SK-MEL-5 (cell line): Measurements from ENCODE around the gene NCBP2L. TPM values are rescaled to one million over a fixed set of nuclear protein-coding genes. Genes with fewer than 3 reads are reported as not detected.
"Not testable (repeated sequence)": the region's sequence is repeated elsewhere in the genome, so short reads cannot be mapped to it uniquely, and the experiment has no call there.

ENCODE experiments used
- DNase-seq: peaks from one replicate; pipeline ENCODE4 v3.0.0-alpha.2; 2016; ENCODE audit warnings: low read depth, low spot score
- in situ Hi-C: cut with HindIII; loops from 2 replicates; pipeline ENCODE4 v1.10.0; 2016; ENCODE audit warnings: low sequenced_read_pairs, high pct_unique_total_duplicates, low pct_unique_long_range_greater_than_20kb
- total RNA-seq: library from RNA; depleted of rRNA; stranded (reverse); fragments of >200 nt; shearing (Covaris generic); gene quantifications from 2 replicates; pipeline ENCODE4 v1.2.3, GENCODE V29; 2014

The NCBP2L gene
- total RNA-seq, 1 experiment from 2014 or later: not detected

DNA sequence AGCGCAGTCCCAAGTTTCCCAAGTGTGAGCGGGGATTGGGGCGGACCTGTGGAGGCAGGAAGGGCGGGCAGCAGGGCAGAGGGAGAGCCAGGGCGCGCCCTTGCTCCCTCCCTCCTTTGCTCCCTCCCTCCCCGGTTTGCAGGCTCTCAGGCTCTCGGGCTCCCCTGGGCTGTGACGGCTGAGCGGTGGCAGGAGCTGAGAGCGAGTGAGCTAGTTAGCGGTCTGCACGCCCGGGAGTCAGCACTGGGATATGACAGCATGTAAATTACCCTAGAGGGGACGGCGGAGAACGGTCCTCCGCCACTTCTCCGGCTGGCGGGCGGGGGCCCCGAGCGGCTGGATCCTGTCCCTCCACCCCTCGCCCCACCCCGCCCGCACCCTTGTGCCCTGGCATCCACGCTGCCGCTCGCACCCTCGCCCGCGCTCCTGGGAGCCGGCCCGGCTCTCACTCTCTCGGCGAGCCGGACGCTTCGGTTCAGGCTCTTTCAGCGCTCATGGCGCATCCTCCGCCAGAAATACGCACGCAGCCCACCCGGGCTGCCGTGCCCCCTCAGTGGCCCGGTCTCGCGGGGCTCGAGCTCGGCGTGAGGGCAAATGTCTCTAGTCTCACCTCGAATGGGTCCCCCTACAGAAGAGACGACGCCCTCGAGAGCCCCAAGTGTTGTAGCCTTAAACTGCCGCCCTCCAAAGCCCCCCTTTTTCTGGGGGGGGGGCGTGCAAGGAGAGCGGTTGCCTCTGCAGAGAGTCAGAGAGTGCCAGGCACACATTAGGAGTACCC is 1.6 kb upstream of the NCBP2L start, which contains the start of gene TSC22D3:
Gene TSC22D3 (minus strand): TSS at position 54 of the 778 bp plus-strand sequence. CDS start 368 bp downstream, outside the sequence.
- DNase-seq: peak; percentile 46
- in situ Hi-C loops: no loop called here

- DNase-seq: peak; percentile 91
- in situ Hi-C loops: no loop called here
Observed at GRCh38 chrX:107776649-107777535, 641 bp upstream of the NCBP2L start.

DNA sequence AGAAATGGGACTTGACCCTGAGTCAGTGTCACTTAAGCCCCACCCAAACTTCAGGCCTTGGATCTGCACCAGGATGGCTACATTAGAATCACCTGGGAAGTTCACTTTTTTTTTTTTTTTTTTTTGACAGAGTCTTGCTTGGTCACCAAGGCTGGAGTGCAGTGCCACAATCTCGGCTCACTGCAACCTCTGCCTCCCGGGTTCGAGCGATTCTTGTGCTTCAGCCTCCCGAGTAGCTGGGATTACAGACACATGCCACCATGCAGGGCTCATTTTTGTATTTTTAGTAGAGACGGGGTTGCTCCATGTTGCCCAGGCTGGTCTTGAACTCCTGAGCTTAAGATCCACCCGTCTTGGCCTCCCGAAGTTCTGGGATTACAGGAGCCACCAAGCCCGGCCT is 3.0 kb downstream of the NCBP2L start:
- in situ Hi-C loops: no loop called here
- DNase-seq: no peak

DNA sequence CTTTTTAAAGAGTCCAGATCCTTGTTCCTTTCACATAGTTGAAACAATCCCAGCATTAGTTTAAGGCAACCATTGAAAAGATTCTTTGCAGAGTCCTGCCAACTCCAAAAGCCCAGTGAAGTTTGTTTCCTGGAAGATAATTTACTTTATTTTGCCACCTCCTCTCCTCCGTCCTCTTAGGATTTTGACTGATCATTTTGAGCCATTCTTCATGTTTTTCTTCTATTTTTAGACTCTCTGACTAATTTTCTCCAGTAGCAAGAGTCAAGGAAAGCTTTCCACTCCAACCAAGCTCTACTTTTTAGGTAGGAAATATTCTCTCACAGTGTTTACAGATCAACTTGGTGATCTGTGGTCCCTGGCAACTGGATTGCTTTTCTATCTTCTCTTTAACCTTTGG is 10.3 kb downstream of the NCBP2L start:
- no peak for DNase-seq
- in situ Hi-C loops: no loop called here

DNA sequence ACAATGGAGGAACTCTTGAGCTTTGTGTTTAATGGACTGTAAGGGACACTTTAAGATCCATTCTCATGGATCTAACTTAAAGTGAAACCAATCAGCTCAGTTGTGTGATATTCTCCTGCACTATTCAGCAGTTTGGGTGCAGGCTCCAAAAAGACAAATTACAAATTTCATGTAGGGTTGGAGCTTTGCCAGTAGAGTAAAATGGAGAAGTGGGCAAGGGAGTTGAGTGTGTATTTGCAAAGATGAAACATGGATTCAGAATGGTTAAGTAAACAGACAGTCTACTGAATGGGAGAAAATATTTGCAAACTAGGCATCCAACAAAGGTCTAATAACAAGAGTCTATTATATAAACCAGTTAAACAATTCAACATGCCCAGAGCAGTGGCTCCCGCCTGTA is 26.9 kb downstream of the NCBP2L start:
- no peak for DNase-seq
- in situ Hi-C loops: no loop called here

GRCh38 chrX:107805179-107805578 is 27.6 kb downstream of the NCBP2L start:
- DNase-seq: no peak
- in situ Hi-C loops: no loop called here

DNA sequence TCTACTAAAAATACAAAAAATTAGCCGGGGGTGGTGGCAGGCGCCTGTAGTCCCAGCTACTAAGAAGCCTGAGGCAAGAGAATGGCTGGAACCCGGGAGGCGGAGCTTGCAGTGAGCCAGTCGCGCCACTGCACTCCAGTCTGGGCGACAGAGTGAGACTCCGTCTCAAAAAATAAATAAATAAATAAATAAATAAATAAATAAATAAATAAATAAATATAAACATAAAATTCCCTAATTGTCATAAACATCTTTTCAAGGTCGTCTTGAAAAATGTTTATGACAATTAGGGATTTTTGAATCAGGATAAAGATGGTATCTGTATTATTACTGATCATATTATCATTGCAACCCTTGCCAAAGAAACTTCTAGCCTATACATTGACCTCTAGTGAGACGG is 32.5 kb downstream of the NCBP2L start:
- in situ Hi-C loops, DNase-seq: not testable (repeated sequence)

- in situ Hi-C loops: no loop called here
- DNase-seq: no peak
Observed at GRCh38 chrX:107818900-107819521, 41.5 kb downstream of the NCBP2L start.

GRCh38 chrX:107823042-107823441 is 45.5 kb downstream of the NCBP2L start:
- in situ Hi-C loops: no loop called here
- DNase-seq: no peak

- DNase-seq: peak; percentile 21
- in situ Hi-C loops: no loop called here
Observed at GRCh38 chrX:107823456-107823855, 45.9 kb downstream of the NCBP2L start.

DNA sequence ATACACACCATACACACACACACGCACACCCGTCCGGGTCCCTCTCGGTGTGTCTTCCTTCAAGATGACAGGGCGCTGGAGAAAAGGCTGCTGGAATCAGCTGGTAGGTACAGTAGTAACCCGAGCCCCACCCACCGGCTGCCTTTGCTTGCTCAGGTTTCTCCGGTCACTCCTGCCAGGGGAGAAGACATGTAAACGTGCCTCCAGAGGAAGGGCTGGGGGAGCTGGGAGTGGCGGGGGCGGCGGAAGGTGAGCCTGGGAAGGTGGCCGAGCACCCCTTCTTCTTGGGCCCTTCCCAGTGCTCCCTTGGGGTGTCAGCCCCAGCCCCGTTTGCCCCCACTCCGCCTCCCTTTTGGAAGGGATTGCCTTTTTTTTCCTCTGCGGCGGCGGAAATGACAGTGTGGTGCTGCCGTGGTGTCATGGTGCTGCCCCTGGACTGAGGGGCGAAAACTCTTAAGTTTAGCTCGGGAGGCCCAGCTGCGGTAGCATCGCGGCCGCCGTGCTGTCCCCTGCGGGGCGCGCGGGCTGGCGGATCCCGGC is 48.2 kb downstream of the NCBP2L start, which contains the start of gene MID2:
Gene MID2 (plus strand): TSS at position 169 of the 540 bp plus-strand sequence. CDS start 561 bp downstream, outside the sequence.
- in situ Hi-C loops: no loop called here
- DNase-seq: no peak

GRCh38 chrX:107826238-107827029 is 48.9 kb downstream of the NCBP2L start:
- DNase-seq: no peak

DNA sequence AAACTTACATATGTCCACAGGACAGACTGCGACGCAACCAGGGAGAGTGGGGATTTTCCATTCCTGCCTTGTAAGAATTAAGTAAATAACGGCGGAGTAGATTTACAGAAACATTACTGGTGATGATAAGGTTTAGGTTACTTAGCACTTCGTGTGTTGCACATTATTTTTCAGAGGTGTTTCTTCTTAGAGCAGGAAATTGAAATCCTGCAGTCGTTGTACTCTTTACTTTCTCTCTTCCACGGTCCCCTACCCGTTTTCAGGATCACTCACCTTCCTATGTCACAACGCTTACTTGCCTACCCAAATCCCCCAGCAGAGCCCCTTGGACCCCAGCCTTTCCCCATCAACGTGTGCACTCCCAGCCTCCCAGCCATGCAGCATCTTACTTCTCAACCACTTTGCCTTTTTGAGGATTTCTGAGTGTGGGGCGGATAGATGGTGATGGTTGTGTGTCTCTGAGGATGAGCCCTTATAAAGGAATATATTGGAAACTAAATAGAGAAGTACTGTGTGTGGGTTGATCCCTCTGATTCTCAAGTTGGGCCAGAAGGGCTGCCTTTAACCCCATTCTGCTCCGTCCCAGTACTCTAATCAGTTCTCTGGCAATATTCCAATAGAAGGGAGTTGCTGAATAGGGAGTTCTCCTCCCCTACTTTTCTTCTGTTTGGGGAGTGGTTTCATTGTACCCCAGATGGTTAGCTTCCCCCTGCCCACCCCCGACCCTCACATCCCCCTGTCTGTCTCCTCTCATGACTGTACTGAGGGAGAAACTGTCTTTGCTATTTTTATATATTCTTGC is 49.7 kb downstream of the NCBP2L start:
- in situ Hi-C loops: no loop called here
- DNase-seq: no peak

More at GRCh38 chrX:107826238-107827029, 48.9 kb downstream of the NCBP2L start:
- in situ Hi-C loops: no loop called here

- no peak for DNase-seq
- in situ Hi-C loops: no loop called here
Observed at GRCh38 chrX:107827852-107828251, 50.3 kb downstream of the NCBP2L start.

GRCh38 chrX:107829878-107830277 is 52.3 kb downstream of the NCBP2L start:
- in situ Hi-C loops: no loop called here

GRCh38 chrX:107831071-107831730 is 53.7 kb downstream of the NCBP2L start:
- in situ Hi-C loops: no loop called here
- no peak for DNase-seq

More at GRCh38 chrX:107829878-107830277, 52.3 kb downstream of the NCBP2L start:
- no peak for DNase-seq
